AG08396 (cell line): ENCODE measurements around the gene SAA1.

ENCODE experiments used
- DNase-seq: peaks from one replicate; pipeline ENCODE4 v3.0.0; 2012; ENCODE audit warnings: low spot score, mixed read lengths

The SAA1 gene

GRCh38 chr11:18310800-18311340 lies 44.8 kb downstream of the SAA1 start:
- DNase-seq = no peak

- DNase-seq = no peak
Measured at GRCh38 chr11:18312012-18312411, 45.9 kb downstream of the SAA1 start.

- peak; percentile 22 for DNase-seq
Measured at GRCh38 chr11:18312663-18313420, 46.8 kb downstream of the SAA1 start.

DNA sequence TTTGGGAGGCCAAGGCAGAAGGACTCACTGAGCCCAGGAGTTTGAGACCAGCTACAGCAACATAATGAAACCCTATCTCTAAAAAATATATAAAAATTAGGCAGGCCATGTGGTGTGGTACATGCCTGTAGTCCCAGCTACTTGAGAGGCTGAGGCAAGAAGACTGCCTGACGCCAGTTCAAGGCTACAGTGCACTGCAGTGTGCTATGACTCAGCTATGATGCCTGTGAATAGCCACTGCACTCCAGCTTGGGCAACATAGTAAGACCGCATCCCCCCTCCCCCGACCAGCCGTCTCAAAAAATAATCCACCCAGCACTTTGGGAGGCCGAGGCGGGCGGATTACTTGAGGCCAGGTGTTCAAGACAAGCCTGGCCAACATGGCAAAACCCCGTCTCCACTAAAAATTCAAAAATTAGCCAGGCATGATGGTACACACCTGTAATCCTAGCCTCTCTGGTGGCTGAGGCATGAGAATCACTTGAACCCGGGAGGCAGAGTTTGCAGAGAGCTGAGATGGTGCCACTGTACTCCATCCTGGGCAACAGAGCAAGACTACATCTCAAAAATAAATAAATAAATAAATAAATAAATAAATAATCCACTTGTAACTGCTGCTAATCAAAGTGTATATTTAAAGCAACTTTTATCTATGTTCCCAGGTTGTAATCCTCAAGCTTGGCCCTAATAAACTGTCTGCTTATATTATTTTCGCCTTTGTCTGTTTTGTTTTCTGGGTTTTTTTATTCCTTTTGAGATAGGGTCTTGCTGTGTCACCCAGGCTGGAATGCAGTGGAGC lies 48.1 kb downstream of the SAA1 start:
- no peak for DNase-seq

DNA sequence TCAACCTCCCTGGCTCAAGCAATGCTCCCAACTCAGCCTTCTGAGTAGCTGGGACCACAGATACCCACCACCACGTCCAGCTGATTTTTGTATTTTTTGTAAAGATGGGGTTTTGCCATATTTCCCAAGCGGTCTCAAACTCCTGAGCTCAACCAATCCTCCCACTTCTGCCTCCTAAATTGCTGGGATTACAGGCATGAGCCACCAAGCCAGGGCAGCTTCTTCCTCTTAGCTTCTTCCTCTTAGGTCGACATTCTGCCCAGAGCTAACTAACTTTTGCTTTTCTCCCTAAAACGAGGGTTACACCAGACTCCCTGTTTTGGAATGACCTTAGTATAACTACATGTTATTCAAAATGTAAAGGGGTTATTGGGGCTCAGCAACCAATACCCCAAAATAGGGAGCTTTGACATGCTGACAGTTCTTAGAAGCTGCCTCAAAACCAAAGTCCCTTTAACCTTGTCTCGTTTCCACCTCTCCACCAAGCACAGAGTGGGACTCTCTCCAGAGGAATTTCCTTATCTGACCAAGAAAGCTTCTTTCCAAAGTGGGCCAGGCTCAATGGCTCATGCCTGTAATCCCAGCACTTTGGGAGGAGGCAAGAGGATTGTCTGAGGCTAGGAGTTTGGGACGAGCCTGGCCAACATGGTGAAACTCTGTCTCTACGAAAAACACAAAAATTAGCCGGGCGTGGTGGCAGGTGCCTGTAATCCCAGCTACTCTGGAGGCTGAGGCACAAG lies 48.9 kb downstream of the SAA1 start:
- no peak for DNase-seq

DNA sequence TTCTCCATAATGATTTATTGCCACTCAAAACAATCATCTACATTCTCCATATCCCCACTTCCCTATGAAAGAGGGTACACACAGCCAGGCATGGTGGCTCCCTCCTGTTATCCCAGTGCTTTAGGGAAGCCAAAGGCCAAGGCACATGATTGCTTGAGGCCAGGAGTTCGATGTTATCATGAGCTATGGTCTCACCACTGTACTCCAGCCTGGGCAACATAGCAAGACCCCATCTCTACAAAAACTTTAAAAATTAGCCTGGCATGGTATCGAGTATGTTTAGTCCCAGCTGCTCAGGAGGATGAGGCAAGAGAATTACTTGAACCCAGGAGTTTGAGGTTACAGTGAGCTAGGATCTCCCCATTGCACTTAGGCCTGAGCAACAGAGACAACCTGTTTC lies 49.8 kb downstream of the SAA1 start:
- no peak for DNase-seq

DNA sequence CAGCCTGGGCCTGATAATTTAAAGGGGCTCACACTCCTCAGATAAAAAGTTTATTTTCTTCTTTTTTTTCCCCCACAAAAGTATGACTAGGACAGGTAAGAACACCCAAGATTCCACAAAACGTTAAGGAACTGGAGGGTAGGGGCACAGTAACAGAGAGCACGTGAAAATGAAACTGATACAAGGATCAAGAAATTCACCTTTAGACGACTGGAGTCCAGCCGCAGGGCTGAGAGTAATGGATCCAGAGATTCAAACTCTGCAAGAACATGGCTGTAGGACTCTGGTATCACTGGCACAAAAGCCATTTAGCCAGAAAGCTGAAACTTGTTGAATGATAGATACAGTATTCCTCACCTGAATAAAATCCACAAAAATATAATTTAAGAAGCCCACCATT lies 51.5 kb downstream of the SAA1 start:
- no peak for DNase-seq
